Esophagus squamous epithelium (tissue), 5 donors: ENCODE results near the gene PNPLA5. TPM values are rescaled to one million over a fixed set of nuclear protein-coding genes. Genes with fewer than 3 reads are reported as not detected.

ENCODE experiments used
- DNase-seq: peaks from one replicate; lab custom pipeline; 2025; lab: John Stamatoyannopoulos, UW
- H3K27ac ChIP-seq, 4 donors: fragments of 200-600 bp; sonication (generic); one replicate each; pipeline ENCODE4 v1.5.1; 2016 to 2019; ENCODE audit warnings: mild to moderate bottlenecking in 1 of 4
- H3K27me3 ChIP-seq, 4 donors: fragments of 200-600 bp; sonication (generic); 1 replicate in 3 of 4; 2 replicates in 1 of 4; pipeline versions ENCODE4 v1.5.1 to v1.6.0; 2017 to 2021; ENCODE audit warnings: antibody characterized with exemption in 1 of 4
- H3K36me3 ChIP-seq, 3 donors: fragments of 200-600 bp; sonication (generic); one replicate each; pipeline ENCODE4 v1.5.1; 2016 to 2019
- H3K4me1 ChIP-seq, 3 donors: fragments of 200-600 bp; sonication (generic); one replicate each; pipeline ENCODE4 v1.5.1; 2017 to 2019
- H3K4me3 ChIP-seq, 4 donors: fragments of 200-600 bp; sonication (generic); 1 replicate in 3 of 4; 2 replicates in 1 of 4; pipeline ENCODE4 v1.5.1; 2016 to 2019; ENCODE audit warnings: mild to moderate bottlenecking in 2 of 4, moderate library complexity in 1 of 4
- H3K9me3 ChIP-seq, 3 donors: fragments of 200-600 bp; sonication (generic); one replicate each; pipeline ENCODE4 v1.5.1; 2016 to 2019
- CTCF ChIP-seq, 6 experiments: fragments of 450-650 bp in 4 of 6; fragments of 200-600 bp in 2 of 6; sonication (generic) in 2 of 6; IDR thresholded peaks; one replicate each; pipeline ENCODE4 v1.5.1; 2016 to 2019; ENCODE audit warnings: antibody characterized with exemption in 6 of 6, mild to moderate bottlenecking in 4 of 6, moderate library complexity in 4 of 6
- POLR2A ChIP-seq, 4 donors: fragments of 450-650 bp; IDR thresholded peaks; one replicate each; pipeline ENCODE4 v1.6.1; 2017; ENCODE audit warnings: antibody characterized with exemption in 4 of 4, mild to moderate bottlenecking in 4 of 4, moderate library complexity in 3 of 4
- WGBS, 2 donors: methylation state at CpG; one replicate each; pipeline ENCODE4 v1.1.5; 2018; 5-methylcytosine and 5-hydroxymethylcytosine counted together
- intact Hi-C: fragments of 100-400 bp; cut with DNase I; formaldehyde crosslinking; loops from one replicate; pipeline ENCODE4 v1.15.0; 2022
- total RNA-seq, 4 donors: library from RNA; depleted of rRNA; stranded (reverse); fragments of >200 nt; gene quantifications; one replicate each; pipeline ENCODE4 v1.1.0, GENCODE V29; 2016
- donor health status: DM: yes; HTN: yes; CAD: no.

PNPLA5 gene
- total RNA-seq, 4 donors from 2014 or later = not detected

DNA sequence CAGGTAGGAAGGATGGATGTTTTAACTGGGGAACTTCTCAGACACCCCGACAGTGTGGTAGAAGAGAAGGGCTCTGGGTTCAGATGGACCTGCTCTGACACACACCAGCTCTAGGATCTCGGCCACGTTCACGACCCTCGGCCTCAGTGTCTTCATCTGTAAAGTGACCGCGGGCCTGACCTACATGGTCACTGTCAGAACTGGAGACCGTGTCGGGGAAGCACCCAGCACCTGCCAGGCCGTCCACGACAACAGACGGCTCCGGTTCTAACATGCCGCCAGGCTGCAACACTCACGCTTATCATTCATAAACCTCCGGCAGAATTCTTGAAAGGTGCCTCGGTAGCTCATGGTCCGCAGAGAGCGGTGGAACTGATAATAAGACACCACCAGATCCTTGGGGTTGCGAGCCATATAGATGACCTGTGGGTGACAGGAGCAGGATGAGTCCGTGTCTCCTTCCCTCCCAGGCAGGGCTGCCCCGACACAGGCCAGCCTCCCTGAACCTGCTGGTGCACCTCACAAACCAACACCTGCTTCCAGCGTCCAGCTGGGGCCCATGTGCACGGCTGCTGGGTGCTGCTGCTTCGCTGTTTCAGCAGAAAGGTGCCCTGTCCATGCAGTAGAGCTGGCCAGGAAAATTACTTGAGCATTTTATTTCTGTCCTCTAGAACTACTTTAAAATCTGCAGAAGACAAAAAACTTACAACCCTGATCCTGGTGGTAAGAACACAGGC, 53.1 kb downstream of the PNPLA5 start:
- H3K27me3 ChIP-seq = peaks cover 0 to 36% (median 0%) of the 10 kb centered on the region in 4 donors
- H3K27ac ChIP-seq = no peak overlapping the region
- H3K4me3 ChIP-seq = no peak overlapping the region
- TF ChIP-seq POLR2A (IDR thresholded peaks at IDR 0.05) (no peak), CTCF (IDR thresholded peaks at IDR 0.05) (no peak)
- WGBS, 2 donors = 83 to 94% methylated on average over 6 to 12 of the region's 25 CpGs
- H3K9me3 ChIP-seq = no peaks in the 10 kb centered on the region
- H3K36me3 ChIP-seq = no peaks in the 10 kb centered on the region
- intact Hi-C loops = no loop called here
- DNase-seq = no peak
- no peaks in the 10 kb centered on the region for H3K4me1 ChIP-seq

GRCh38 chr22:43838161-43838560, 53.7 kb downstream of the PNPLA5 start:
- 53 to 57% methylated on average over 2 to 9 of the region's 10 CpGs for WGBS, 2 donors
- Histone ChIP-seq H3K4me3 (no peak overlapping the region), H3K27me3 (peaks cover 0 to 42% (median 0%) of the 10 kb centered on the region in 4 donors), H3K4me1 (no peaks in the 10 kb centered on the region), H3K27ac (no peak overlapping the region), H3K9me3 (no peaks in the 10 kb centered on the region), H3K36me3 (no peaks in the 10 kb centered on the region)
- DNase-seq = no peak
- intact Hi-C loops = no loop called here
- no peak for TF ChIP-seq CTCF (IDR thresholded peaks at IDR 0.05)
- TF ChIP-seq POLR2A (IDR thresholded peaks at IDR 0.05) = no peak

DNA sequence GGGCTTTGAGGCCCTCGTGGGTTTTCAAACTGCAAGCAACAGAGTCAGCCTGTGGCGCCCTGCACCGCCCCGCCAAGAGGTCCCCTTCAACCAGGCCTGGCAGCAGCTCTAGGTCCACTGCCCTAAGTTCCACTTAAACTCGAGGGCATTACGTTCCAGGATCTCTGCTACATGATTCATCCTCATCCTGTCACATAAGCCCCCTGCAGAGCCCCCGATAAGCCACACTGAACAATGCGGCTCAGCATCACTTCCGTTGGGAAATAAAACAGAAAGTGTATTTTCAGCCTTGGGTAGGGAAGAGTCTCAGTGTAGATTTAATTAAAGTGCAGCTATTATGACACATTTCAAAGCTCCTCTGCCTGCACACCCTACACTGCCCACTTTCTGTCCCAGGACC, 54.1 kb downstream of the PNPLA5 start:
- Histone ChIP-seq H3K9me3 (no peaks in the 10 kb centered on the region), H3K27me3 (peaks cover 0 to 45% (median 0%) of the 10 kb centered on the region in 4 donors), H3K4me3 (no peak overlapping the region), H3K27ac (no peak overlapping the region), H3K36me3 (no peaks in the 10 kb centered on the region), H3K4me1 (no peaks in the 10 kb centered on the region)
- 69 to 81% methylated on average over 5 to 9 of the region's 9 CpGs for WGBS, 2 donors
- TF ChIP-seq POLR2A (IDR thresholded peaks at IDR 0.05) = no peak
- intact Hi-C loops = no loop called here
- DNase-seq = no peak

- no peaks in the 10 kb centered on the region for H3K36me3 ChIP-seq
- intact Hi-C loops = no loop called here
- H3K4me1 ChIP-seq = peaks cover 0 to 3% (median 0%) of the 10 kb centered on the region in 3 donors
- no peak for DNase-seq
- H3K4me3 ChIP-seq = no peak overlapping the region
- H3K9me3 ChIP-seq = no peaks in the 10 kb centered on the region
- H3K27me3 ChIP-seq = peaks cover 0 to 46% (median 0%) of the 10 kb centered on the region in 4 donors
- TF ChIP-seq POLR2A (IDR thresholded peaks at IDR 0.05) (no peak), CTCF (IDR thresholded peaks at IDR 0.05) (no peak)
- 80 to 81% methylated on average over 10 to 11 of the region's 13 CpGs for WGBS, 2 donors
- H3K27ac ChIP-seq = no peak overlapping the region
These were observed 56.1 kb downstream of the PNPLA5 start for GRCh38 chr22:43835736-43836135.

- intact Hi-C loops = no loop called here
- Histone ChIP-seq H3K4me3 (no peak overlapping the region), H3K27me3 (peaks cover 0 to 43% (median 0%) of the 10 kb centered on the region in 4 donors), H3K27ac (no peak overlapping the region), H3K9me3 (no peaks in the 10 kb centered on the region), H3K36me3 (no peaks in the 10 kb centered on the region), H3K4me1 (peaks cover 0 to 8% (median 0%) of the 10 kb centered on the region in 3 donors)
- TF ChIP-seq POLR2A (IDR thresholded peaks at IDR 0.05) = no peak
- no peak for TF ChIP-seq CTCF (IDR thresholded peaks at IDR 0.05)
- DNase-seq = no peak
- 74% methylated on average over 7 of the region's 12 CpGs; no CpG with 5 or more reads in 1 of the 2 donors for WGBS, 2 donors
These were observed 56.6 kb downstream of the PNPLA5 start for GRCh38 chr22:43835166-43835565.
